ENCODE results near the gene CDV3. TPM values are rescaled to one million over a fixed set of nuclear protein-coding genes. Genes with fewer than 3 reads are reported as not detected.

CDV3 gene
- total and polyA plus RNA-seq, 2 donors (not counting 3 experiments of a cell fraction or from before 2014, with no cell fraction given) = 46.7 to 229 TPM

DNA sequence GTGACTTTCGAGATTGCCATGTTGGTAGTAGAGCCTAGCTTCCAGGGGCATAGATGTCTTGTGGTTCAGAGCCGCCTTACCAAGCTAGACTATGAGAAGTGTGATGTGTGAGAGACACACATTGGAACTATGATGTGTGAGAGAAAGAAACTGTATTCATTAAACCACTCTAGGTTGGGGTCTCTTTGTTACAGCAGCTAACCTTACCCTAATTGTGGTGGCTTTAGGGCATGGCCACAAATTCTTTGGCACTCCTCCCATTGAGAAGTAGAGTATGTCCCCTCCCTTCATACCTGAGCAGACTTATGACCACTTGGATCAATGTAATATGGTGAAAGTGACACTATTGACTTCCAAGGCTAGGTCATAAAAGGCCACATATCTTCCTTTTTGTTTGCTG lies 35.3 kb upstream of the CDV3 start:
- POLR2A ChIA-PET = no interaction called here
- H3K27me3 ChIP-seq (ENCODE audit: control insufficient read depth in 2 of 2, insufficient read depth in 2 of 2, low read length in 2 of 2) = no peaks in the 10 kb centered on the region

GRCh38 chr3:133540896-133541674 lies 32.4 kb upstream of the CDV3 start:
- H3K4me2 ChIP-seq (ENCODE audit: insufficient read depth, low read length) = no peak overlapping the region
- no peaks in the 10 kb centered on the region for H3K79me2 ChIP-seq (ENCODE audit: control insufficient read depth, insufficient read depth, low read length)
- H3K9ac ChIP-seq (replicated peaks; ENCODE audit: extremely low read depth, insufficient read depth, low read length) = no peak overlapping the region
- CTCF ChIA-PET = interaction anchor here (0.9 to 2.3 kb wide), 7 partner anchors 21 to 52 kb away, joined by 3 to 9 read pairs (median 4); partner anchors contain the start of gene CDV3
- no TSS peak for BruUV-seq (replicated peaks)
- H3K27ac ChIP-seq (ENCODE audit: insufficient read depth, low read depth, low read length) = peak overlapping the region; percentile 9
- peaks cover 20% of the 10 kb centered on the region for H3K4me1 ChIP-seq (ENCODE audit: control insufficient read depth, extremely low read depth, insufficient read depth, low read length)
- H3K9me1 ChIP-seq (replicated peaks; ENCODE audit: control insufficient read depth, extremely low read depth, insufficient read depth, low read length) = no peaks in the 10 kb centered on the region
- intact Hi-C loops (cut with micrococcal nuclease) (loop anchor here (1.0 to 2.0 kb wide), 2 partner anchors 29 to 42 kb away; no protein-coding TSS in a partner anchor), dilution Hi-C loops (cut with MboI; ENCODE audit: extremely low pct_ligation_motif_present, low sequenced_read_pairs) (no loop called here)
- no peaks in the 10 kb centered on the region for H3K9me3 ChIP-seq (replicated peaks; ENCODE audit: control insufficient read depth, insufficient read depth, low read length)
- H3K4me3 ChIP-seq (replicated peaks in 1 of 3; ENCODE audit: insufficient read depth in 1 of 3, low read depth in 1 of 3, low read length in 3 of 3) = no peak overlapping the region
- H4K20me1 ChIP-seq (replicated peaks; ENCODE audit: control insufficient read depth, extremely low read depth, insufficient read depth, low read length) = no peaks in the 10 kb centered on the region
- DNase-seq (ENCODE audit: low read depth, low spot score) (peak; percentile 87), FAIRE-seq (peak; percentile 91)
- no peaks in the 10 kb centered on the region for H3K36me3 ChIP-seq (ENCODE audit: control insufficient read depth in 2 of 2, extremely low read depth in 1 of 2, insufficient read depth in 2 of 2, low read length in 2 of 2)
- POLR2A ChIA-PET = interaction anchor here (0.6 to 2.2 kb wide), 4 partner anchors 10 to 37 kb away, joined by 3 to 6 read pairs (median 5); partner anchors contain the start of gene CDV3
- TF ChIP-seq MYC (IDR thresholded peaks at IDR 0.05; ENCODE audit: low read depth, low read length) = no peak
- TF ChIP-seq, protein P1, sequence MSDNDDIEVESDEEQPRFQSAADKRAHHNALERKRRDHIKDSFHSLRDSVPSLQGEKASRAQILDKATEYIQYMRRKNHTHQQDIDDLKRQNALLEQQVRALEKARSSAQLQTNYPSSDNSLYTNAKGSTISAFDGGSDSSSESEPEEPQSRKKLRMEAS (IDR thresholded peaks at IDR 0.05; ENCODE audit: insufficient read depth, insufficient read length) = no peak
- no peak for TF ChIP-seq EZH2 (IDR thresholded peaks at IDR 0.05; ENCODE audit: borderline replicate concordance, low read depth, low read length, severe bottlenecking)
- no peak for TF ChIP-seq JUN (IDR thresholded peaks at IDR 0.05; ENCODE audit: borderline replicate concordance, insufficient read depth, insufficient read length, low read depth)
- TF ChIP-seq, protein P2, sequence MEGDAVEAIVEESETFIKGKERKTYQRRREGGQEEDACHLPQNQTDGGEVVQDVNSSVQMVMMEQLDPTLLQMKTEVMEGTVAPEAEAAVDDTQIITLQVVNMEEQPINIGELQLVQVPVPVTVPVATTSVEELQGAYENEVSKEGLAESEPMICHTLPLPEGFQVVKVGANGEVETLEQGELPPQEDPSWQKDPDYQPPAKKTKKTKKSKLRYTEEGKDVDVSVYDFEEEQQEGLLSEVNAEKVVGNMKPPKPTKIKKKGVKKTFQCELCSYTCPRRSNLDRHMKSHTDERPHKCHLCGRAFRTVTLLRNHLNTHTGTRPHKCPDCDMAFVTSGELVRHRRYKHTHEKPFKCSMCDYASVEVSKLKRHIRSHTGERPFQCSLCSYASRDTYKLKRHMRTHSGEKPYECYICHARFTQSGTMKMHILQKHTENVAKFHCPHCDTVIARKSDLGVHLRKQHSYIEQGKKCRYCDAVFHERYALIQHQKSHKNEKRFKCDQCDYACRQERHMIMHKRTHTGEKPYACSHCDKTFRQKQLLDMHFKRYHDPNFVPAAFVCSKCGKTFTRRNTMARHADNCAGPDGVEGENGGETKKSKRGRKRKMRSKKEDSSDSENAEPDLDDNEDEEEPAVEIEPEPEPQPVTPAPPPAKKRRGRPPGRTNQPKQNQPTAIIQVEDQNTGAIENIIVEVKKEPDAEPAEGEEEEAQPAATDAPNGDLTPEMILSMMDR (IDR thresholded peaks at IDR 0.05; ENCODE audit: extremely low read depth in 1 of 2, insufficient read depth in 1 of 2, low read depth in 1 of 2, low read length in 2 of 2) = no peak
- no peak for TF ChIP-seq POLR2A (IDR thresholded peaks at IDR 0.05; ENCODE audit: low read depth, low read length)
- peak; percentile 79 for TF ChIP-seq POLR2AphosphoS5 (IDR thresholded peaks at IDR 0.05; ENCODE audit: insufficient read depth, low read depth, low read length)
- TF ChIP-seq FOS (IDR thresholded peaks at IDR 0.05; ENCODE audit: borderline replicate concordance, insufficient read depth, low read length) = peak; percentile 80
- TF ChIP-seq GATA2 (IDR thresholded peaks at IDR 0.05; ENCODE audit: insufficient read depth, insufficient read length, low read depth, low read length) = peak; percentile 22
- no peak overlapping the region for H2AFZ ChIP-seq (ENCODE audit: low read depth, low read length)
- no peaks in the 10 kb centered on the region for H3K27me3 ChIP-seq (ENCODE audit: control insufficient read depth in 2 of 2, insufficient read depth in 2 of 2, low read length in 2 of 2)

More for the DNA sequence above, 35.3 kb upstream of the CDV3 start:
- TF ChIP-seq POLR2AphosphoS5 (IDR thresholded peaks at IDR 0.05; ENCODE audit: insufficient read depth, low read depth, low read length) = no peak
- TF ChIP-seq GATA2 (IDR thresholded peaks at IDR 0.05; ENCODE audit: insufficient read depth, insufficient read length, low read depth, low read length) = no peak
- TF ChIP-seq MYC (IDR thresholded peaks at IDR 0.05; ENCODE audit: low read depth, low read length) = no peak
- TF ChIP-seq EZH2 (IDR thresholded peaks at IDR 0.05; ENCODE audit: borderline replicate concordance, low read depth, low read length, severe bottlenecking) = no peak
- no peak for TF ChIP-seq JUN (IDR thresholded peaks at IDR 0.05; ENCODE audit: borderline replicate concordance, insufficient read depth, insufficient read length, low read depth)
- Histone ChIP-seq H3K9me1 (replicated peaks; ENCODE audit: control insufficient read depth, extremely low read depth, insufficient read depth, low read length) (no peaks in the 10 kb centered on the region), H3K4me3 (replicated peaks in 1 of 3; ENCODE audit: insufficient read depth in 1 of 3, low read depth in 1 of 3, low read length in 3 of 3) (no peak overlapping the region), H3K9me3 (replicated peaks; ENCODE audit: control insufficient read depth, insufficient read depth, low read length) (no peaks in the 10 kb centered on the region), H3K9ac (replicated peaks; ENCODE audit: extremely low read depth, insufficient read depth, low read length) (no peak overlapping the region), H3K36me3 (ENCODE audit: control insufficient read depth in 2 of 2, extremely low read depth in 1 of 2, insufficient read depth in 2 of 2, low read length in 2 of 2) (no peaks in the 10 kb centered on the region), H3K4me1 (ENCODE audit: control insufficient read depth, extremely low read depth, insufficient read depth, low read length) (peaks cover 24% of the 10 kb centered on the region), H3K27ac (ENCODE audit: insufficient read depth, low read depth, low read length) (no peak overlapping the region), H3K79me2 (ENCODE audit: control insufficient read depth, insufficient read depth, low read length) (no peaks in the 10 kb centered on the region), H4K20me1 (replicated peaks; ENCODE audit: control insufficient read depth, extremely low read depth, insufficient read depth, low read length) (no peaks in the 10 kb centered on the region), H3K4me2 (ENCODE audit: insufficient read depth, low read length) (no peak overlapping the region), H2AFZ (ENCODE audit: low read depth, low read length) (no peak overlapping the region)
- BruUV-seq (replicated peaks) = no TSS peak
- FAIRE-seq (no peak), DNase-seq (ENCODE audit: low read depth, low spot score) (no peak)
- CTCF ChIA-PET = interaction anchor here (1.3 to 2.8 kb wide), 2 partner anchors 34 to 40 kb away, joined by 3 to 16 read pairs; partner anchors contain the start of gene CDV3
- intact Hi-C loops (cut with micrococcal nuclease) (no loop called here), dilution Hi-C loops (cut with MboI; ENCODE audit: extremely low pct_ligation_motif_present, low sequenced_read_pairs) (no loop called here)

All from endothelial cell of umbilical vein (primary cell).